ENCODE results near the gene KRT72.
A peak's percentile ranks its signal among the peaks of the same experiment; 100 is the strongest.

The KRT72 gene

DNA sequence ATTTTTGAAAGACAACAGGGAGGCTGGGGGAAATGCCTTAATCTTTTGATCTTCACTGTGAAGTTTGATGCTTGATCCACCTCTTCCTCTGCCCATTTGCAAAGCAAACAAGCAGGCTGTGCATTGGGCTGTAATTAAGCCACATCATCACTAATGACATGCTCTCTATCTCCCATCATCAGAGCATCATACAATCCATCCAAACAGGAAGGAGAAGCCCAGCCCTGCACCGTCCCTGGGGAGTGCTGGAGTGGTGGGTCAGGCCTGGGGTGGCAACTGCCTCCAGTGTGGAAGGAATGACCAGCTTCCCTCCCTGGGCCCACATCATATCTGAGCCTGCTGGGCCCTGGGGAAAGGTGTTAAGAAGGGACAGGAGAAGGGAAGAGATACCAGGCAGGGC is 20.8 kb downstream of the KRT72 start:
- no peak for TF ChIP-seq FOXM1 (IDR thresholded peaks at IDR 0.05; ENCODE audit: borderline replicate concordance, low read depth)
- TF ChIP-seq EP300 (IDR thresholded peaks at IDR 0.05; ENCODE audit: borderline replicate concordance): 0 out of 2 replicates have a peak, but pooled peaks have one; percentile 1
- no peak for TF ChIP-seq TAF1 (IDR thresholded peaks at IDR 0.05; ENCODE audit: low read depth)

GRCh38 chr12:52579468-52580465 is 21.5 kb downstream of the KRT72 start:
- 0 out of 2 replicates have a peak, but pooled peaks have one; percentile 5 for TF ChIP-seq RAD21 (IDR thresholded peaks at IDR 0.05; ENCODE audit: low read depth)
- TF ChIP-seq FOXM1 (IDR thresholded peaks at IDR 0.05; ENCODE audit: borderline replicate concordance, low read depth): no peak
- TF ChIP-seq NFIC (IDR thresholded peaks at IDR 0.05): no peak
- no peak for TF ChIP-seq CREB1 (IDR thresholded peaks at IDR 0.05; ENCODE audit: low read depth)
- no peak for TF ChIP-seq YY1 (IDR thresholded peaks at IDR 0.05; ENCODE audit: low read depth)
- TF ChIP-seq EP300 (IDR thresholded peaks at IDR 0.05; ENCODE audit: borderline replicate concordance): peak; percentile 46; the same call in 1 of the 2 replicates
- no peak for TF ChIP-seq MAX (IDR thresholded peaks at IDR 0.05)
- no peak for TF ChIP-seq EGR1 (IDR thresholded peaks at IDR 0.05)
- TF ChIP-seq TEAD4 (IDR thresholded peaks at IDR 0.05): peak; percentile 42; the same call in 1 of the 2 replicates
- TF ChIP-seq CEBPB (IDR thresholded peaks at IDR 0.05): no peak

- TF ChIP-seq CEBPB (IDR thresholded peaks at IDR 0.05) (no peak), NFIC (IDR thresholded peaks at IDR 0.05) (no peak), CREB1 (IDR thresholded peaks at IDR 0.05; ENCODE audit: low read depth) (no peak), TEAD4 (IDR thresholded peaks at IDR 0.05) (no peak), FOXM1 (IDR thresholded peaks at IDR 0.05; ENCODE audit: borderline replicate concordance, low read depth) (no peak), MAX (IDR thresholded peaks at IDR 0.05) (no peak)
- TF ChIP-seq, protein P1, sequence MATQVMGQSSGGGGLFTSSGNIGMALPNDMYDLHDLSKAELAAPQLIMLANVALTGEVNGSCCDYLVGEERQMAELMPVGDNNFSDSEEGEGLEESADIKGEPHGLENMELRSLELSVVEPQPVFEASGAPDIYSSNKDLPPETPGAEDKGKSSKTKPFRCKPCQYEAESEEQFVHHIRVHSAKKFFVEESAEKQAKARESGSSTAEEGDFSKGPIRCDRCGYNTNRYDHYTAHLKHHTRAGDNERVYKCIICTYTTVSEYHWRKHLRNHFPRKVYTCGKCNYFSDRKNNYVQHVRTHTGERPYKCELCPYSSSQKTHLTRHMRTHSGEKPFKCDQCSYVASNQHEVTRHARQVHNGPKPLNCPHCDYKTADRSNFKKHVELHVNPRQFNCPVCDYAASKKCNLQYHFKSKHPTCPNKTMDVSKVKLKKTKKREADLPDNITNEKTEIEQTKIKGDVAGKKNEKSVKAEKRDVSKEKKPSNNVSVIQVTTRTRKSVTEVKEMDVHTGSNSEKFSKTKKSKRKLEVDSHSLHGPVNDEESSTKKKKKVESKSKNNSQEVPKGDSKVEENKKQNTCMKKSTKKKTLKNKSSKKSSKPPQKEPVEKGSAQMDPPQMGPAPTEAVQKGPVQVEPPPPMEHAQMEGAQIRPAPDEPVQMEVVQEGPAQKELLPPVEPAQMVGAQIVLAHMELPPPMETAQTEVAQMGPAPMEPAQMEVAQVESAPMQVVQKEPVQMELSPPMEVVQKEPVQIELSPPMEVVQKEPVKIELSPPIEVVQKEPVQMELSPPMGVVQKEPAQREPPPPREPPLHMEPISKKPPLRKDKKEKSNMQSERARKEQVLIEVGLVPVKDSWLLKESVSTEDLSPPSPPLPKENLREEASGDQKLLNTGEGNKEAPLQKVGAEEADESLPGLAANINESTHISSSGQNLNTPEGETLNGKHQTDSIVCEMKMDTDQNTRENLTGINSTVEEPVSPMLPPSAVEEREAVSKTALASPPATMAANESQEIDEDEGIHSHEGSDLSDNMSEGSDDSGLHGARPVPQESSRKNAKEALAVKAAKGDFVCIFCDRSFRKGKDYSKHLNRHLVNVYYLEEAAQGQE (IDR thresholded peaks at IDR 0.05; ENCODE audit: low read depth): no peak
Measured at GRCh38 chr12:52578469-52578868, 22.8 kb downstream of the KRT72 start.

GRCh38 chr12:52577316-52577715 is 23.9 kb downstream of the KRT72 start:
- TF ChIP-seq, protein P2, sequence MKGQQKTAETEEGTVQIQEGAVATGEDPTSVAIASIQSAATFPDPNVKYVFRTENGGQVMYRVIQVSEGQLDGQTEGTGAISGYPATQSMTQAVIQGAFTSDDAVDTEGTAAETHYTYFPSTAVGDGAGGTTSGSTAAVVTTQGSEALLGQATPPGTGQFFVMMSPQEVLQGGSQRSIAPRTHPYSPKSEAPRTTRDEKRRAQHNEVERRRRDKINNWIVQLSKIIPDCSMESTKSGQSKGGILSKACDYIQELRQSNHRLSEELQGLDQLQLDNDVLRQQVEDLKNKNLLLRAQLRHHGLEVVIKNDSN (IDR thresholded peaks at IDR 0.05): no peak
- TF ChIP-seq EGR1 (IDR thresholded peaks at IDR 0.05) (no peak), YY1 (IDR thresholded peaks at IDR 0.05; ENCODE audit: low read depth) (no peak), CREB1 (IDR thresholded peaks at IDR 0.05; ENCODE audit: low read depth) (no peak)

- TF ChIP-seq TAF1 (IDR thresholded peaks at IDR 0.05; ENCODE audit: low read depth): no peak
- no peak for TF ChIP-seq NFIC (IDR thresholded peaks at IDR 0.05)
- TF ChIP-seq, protein P1 (IDR thresholded peaks at IDR 0.05; ENCODE audit: low read depth): no peak
- no peak for TF ChIP-seq ZBTB7A (IDR thresholded peaks at IDR 0.05; ENCODE audit: low read depth)
- no peak for TF ChIP-seq TEAD4 (IDR thresholded peaks at IDR 0.05)
- TF ChIP-seq FOXM1 (IDR thresholded peaks at IDR 0.05; ENCODE audit: borderline replicate concordance, low read depth): no peak
- TF ChIP-seq, protein P2 (IDR thresholded peaks at IDR 0.05): no peak
- no peak for TF ChIP-seq TCF12 (IDR thresholded peaks at IDR 0.05; ENCODE audit: low read depth)
- TF ChIP-seq RAD21 (IDR thresholded peaks at IDR 0.05; ENCODE audit: low read depth): no peak
- TF ChIP-seq MAX (IDR thresholded peaks at IDR 0.05): no peak
- no peak for TF ChIP-seq EP300 (IDR thresholded peaks at IDR 0.05; ENCODE audit: borderline replicate concordance)
- no peak for TF ChIP-seq CREB1 (IDR thresholded peaks at IDR 0.05; ENCODE audit: low read depth)
- no peak for TF ChIP-seq YY1 (IDR thresholded peaks at IDR 0.05; ENCODE audit: low read depth)
- no peak for TF ChIP-seq EGR1 (IDR thresholded peaks at IDR 0.05)
- no peak for TF ChIP-seq CEBPB (IDR thresholded peaks at IDR 0.05)
Measured at GRCh38 chr12:52575948-52576347, 25.3 kb downstream of the KRT72 start.
